GM18499 (cell line): ENCODE data around the gene RNF224.

Experiments
- ATAC-seq: cut with Tn5 transposase; IDR thresholded peaks from one replicate; pipeline ENCODE4 v1.9.1; 2021; ENCODE audit warnings: moderate number of reproducible peaks; ENCODE audit not compliant: insufficient read depth, unreplicated experiment

Gene RNF224

DNA sequence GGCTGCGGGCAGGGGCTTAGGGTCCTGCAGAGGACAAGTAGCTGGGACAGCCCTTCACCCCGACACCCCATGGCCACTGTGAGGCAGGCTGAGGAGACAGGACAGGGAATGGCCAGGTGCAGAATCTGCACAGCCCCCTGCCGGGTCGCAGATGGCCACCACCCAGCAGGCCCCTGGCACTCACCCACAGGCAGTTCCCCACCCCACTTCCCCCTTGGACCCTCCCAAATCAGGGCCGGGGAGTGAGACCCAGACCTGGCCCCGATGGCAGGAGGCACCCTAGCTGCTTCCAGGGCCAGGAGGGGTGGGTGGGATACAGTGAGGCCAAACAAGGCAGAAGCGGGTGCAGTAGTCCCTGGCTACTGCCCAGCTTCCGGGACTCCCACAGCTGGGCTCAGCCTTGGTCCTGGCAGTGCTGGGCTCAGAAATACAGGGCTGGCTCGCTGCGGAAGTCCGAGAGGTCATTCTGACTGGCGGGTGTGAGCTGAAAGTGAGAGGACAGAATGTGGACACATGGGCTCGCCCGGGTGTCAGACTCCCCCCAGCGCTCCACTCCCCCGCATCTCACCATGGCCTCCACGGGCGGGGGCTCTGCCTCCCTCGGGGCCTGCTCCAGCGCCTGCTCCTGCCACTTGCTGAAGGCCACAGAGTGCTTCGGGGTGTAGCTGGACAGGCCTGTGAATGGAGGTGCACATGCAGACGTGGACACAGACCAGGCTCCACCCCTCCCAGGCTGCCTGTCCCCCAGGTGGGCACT, 35.4 kb upstream of the RNF224 start:
- ATAC-seq = no peak

DNA sequence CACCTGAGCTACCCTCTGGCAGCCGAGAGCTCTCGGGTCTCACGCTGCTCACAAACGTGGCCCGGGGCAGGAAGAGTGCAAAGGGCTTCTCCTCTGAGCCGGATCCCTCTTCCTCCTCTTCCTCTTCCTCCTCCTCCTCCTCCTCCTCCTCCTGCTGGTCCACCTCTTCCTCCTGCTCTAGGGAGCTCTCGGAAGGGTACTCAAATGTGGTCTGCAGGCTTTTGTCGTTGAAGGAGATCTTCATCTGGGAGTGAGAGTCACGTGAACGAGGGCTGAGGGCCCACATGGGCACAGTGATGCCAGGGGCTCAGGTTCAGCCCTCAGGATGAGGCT, 34.9 kb upstream of the RNF224 start:
- no peak for ATAC-seq

DNA sequence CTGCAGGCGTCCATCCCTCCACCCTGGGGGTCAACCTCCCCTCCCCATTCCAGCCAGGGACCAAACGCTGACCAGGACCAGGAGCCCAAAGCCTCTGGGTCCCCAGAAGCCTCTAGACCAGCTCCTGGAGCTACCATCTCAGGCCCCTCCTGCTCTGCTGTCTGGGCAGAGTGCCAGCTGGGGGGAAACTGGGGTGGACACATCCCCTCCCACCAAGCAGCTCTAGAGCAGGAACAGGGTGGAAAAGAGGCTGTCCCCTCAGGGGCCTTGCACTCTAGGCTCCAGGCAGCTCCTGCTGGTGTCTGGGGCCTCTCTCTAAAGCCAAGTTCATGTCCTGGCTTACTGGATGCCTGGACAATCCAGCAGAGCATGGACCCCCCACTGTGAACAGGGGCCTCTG, 34.4 kb upstream of the RNF224 start:
- ATAC-seq = no peak

DNA sequence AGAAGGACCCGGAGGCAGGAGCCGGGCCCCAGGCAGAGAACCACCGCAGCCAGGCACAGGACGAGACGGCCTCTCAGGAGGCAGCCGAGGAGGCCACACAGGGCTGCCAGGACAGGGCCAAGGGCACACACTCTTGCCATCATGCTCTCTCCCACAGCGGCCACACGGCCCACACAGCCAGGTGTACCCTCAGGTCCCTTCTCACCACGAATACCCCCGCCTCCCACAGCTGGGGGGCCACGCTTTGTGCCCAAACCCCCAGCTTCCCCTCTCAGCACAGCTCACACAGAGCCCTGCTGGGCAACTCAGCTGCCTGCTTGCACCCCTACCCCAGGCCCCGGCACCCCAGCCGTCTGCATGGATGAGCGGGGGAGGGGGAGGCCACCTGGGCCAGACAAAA, 33.5 kb upstream of the RNF224 start:
- ATAC-seq = no peak

DNA sequence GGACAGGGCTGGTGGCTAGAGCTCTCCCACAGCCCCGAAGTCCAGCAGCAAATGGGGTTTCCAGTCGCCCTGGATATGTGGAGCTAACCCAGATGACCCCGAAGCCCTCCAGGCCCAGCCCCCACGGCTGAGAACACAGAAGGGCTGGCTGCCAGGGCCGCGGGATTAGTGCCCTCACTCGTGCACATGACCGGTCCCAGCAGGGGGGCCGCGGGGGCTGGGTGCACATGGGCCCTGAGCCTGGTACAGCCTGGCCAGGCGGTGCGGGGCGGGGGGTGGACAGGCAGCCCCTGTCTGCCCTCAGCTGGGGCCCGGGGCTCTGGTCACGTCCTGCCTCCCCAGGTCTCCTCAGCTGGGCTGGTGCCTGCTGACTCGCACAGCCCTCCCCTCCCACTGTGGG, 32.9 kb upstream of the RNF224 start:
- no peak for ATAC-seq

DNA sequence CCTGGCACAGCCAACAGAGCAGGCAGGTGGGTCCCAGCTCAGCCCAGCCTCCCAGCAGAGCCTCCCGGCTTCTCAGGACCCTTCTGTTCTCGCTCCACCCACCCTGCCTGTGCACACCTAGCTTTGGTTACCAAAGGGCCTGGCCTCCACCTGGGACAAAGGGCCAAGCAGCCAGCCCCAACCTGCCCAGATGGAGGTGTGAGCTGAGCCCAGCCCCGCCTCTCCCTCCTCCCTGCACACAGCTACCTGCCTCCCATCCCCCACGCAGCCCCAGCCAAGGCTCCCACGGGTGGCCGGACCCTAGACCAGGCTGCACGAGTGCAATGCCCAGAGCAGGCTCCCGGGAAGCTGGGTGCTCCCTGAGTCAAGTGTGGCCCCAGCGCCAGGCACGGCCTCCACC, 32.4 kb upstream of the RNF224 start:
- ATAC-seq = no peak

DNA sequence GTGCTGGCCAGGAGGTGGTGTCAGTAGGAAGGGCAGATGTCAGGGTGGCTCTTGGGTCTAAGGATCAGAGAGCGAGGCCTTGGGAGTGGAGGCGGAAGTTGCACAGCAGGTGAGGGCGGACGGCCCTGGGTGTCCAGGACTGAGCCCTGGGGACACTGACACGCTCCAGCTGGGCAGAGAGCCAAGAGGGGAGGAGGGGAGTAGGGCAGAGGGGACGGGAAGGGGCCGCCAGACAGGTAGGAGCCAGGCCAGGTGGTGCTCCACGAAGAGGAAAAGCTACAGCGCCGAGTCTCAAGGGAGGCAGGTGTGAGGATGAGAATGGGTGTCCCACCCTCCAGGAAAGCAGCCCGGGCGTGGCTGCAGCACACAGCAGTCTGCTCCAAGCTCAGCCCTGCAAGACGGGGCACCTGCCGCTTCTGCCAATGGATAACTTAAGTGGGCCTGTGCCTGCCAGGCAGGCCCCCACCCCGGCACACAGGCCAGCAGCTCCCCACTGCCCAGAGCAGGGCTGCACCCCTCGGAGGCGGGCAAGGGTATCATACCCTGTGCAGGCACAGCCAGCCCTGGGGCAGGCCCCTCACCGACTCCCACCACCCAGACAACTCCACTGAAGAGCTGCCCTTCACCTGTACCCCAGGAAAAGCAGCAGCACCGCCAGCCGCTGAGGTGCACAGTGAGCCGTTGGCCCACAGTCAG, 31.6 kb upstream of the RNF224 start:
- ATAC-seq = no peak

DNA sequence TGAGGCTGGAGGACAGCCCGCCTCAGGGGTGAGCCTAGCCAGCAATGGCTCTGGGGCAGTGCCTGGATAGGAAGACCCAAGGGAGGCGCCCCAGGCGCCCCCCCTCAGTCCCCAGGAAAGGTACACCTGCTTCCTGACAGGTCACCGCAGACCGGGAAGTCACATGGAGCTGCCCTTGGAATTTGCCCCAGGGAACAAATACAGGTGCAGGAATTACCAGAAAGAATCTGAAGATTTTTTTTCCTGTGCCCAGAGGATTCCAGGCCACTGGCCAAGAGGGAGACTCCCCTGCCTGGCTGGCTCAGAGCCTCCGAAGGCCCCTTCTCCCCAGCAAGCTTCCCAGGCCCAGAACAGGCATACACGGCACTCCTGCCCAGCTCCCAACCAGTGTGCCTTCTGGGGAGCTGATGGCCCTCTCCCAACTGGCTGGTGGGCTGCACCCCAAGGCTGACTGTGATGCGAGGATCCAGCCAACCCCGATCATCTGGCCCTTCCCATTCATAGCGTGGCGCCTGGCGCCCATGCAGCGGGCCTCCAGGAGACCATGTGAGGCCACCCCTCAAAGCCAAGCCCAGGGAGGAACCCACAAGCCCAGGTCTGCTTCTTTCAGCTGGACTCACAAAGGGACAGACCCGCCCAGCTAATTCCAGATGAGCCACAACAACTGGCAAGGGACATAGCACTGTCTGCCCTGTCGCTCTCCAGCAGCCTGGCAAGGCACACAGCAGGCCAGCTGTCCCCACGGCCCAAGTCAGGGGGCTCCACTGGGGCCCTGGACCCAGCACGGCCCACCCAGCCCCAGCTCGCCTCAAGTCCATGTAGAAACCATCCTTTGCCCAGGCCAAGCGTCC, 29.0 kb upstream of the RNF224 start:
- no peak for ATAC-seq

DNA sequence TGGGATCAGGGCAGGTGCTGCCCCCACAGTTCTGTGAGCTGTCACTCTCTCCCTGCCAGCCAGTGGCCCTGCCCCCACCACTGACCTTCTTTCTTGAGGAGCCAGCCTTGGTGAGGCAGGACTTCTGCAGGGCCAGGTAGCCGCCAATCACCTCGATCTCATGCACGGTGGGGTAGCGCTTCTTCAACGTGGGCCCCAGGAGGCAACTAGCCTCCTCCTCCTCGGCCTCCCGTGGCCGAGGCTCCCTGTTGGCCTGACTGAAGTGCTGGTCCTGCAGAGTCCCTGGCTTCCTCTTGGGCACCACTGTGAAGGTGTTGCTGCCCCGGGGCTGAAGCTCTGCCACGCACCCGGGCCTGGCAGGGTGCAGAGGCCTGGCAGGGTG, 28.4 kb upstream of the RNF224 start:
- no peak for ATAC-seq

DNA sequence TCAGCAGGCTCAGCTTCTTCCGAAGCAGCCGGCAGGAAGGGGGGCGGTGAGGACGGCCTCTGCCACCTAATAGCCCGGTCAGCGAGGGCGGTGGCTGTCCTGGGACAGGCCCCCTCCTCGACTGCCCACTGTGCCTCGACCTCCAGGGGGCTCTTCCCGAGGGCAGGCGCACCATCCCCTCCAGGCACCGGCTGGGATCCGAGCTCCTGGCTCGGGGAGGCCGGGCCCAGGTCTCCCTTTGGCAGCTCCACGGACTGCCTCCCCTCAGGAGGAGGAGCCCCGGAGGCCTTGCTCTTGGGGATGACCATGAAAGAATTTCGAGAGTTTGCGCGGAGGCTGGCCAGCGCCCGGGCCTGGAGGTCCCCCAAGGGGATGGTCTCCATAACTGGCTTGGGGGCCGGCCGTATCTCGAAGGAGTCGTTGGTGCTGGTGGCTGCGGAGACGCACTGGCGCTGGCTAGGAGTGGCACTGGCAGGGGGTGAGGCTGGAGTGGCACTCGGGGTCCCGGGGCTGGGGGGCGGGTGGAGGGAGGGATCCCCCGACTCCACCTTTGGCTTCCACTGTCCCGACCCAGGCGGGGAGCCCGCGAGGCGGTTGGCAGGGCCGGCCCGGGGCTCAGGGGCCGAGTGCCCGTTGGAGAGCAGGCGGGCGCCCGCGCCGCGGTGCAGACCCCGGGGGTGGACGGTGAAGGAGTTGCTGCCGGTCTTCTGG, 27.7 kb upstream of the RNF224 start:
- no peak for ATAC-seq

DNA sequence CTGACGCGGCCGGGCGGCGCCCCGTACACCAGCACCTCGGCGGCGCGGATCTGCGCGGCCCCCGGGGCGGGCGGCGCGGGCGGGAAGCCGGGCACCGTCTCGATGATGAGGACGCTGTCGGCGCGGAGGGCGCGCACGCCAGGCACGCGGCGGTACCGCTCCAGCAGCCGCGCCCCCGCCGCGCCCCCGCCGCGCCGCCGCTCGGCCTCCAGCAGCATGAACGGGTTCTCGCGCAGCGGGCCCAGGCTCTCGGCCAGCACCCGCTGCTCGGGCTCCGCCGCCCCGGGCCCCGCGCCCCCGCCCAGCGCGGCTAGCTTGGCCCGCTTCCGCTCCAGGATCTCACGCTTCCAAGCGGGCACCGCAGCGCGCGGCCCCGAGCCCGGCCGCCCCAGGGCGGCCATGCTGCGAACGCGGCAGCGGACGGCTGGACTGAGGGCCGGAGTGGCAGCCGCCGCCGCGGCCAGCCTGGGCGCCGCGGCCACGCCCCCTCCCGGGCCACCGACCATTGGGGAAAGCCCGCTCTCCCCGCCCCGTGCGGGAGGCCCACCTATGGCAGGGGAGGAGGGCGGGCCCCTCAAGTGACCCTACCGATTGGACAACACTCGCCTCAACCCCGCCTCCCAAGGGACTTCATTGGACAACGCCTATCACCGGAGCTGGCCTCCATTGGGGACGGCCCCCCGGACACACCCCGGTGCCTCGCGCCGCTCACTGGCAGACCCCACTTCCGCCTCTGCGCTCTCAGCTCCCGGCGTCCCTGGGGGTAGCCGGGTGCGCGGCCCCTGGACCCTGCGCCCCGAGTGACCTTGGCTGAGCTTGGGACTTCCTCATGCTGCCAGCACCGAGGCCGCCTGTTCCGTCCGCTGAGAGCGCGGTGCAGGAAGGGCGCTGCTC, 26.7 kb upstream of the RNF224 start, which contains the start of gene TPRN:
TPRN (minus strand) TSS at position 431 of the 894 bp plus-strand sequence; CDS start at position 401, 30 bp downstream.
- ATAC-seq = peak; percentile 82

DNA sequence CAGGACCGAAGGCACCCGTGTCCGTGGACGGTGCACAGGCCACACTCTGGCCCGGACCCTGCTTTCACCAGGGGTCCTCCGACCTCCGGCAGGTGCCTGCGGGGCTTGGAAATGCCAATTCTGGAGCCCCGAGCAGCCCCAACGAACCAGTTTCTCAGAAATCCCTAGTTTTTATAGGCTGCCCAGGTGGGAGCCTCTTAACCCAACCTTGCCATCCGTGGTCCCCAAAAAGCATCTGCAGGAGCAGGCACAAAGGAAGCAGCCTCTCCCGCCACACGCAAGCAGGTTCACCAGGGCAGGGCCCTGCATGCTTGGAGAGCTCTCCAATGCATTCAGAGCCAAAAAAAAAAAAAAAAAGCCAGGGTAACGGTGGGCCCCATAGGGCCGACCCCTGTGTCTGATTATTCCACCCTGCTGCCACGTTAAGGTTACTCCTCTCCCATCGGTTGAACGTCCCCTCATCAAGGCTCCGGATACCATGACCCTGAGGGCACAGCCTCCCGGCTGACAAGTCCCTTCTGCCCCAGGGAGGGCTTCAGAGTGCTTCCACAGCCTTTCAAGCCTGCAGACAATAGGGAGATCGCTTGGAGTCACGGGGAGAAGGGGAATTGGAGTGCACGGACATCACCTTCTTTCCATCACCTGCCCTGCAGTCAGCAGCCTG, 26.0 kb upstream of the RNF224 start:
- no peak for ATAC-seq

DNA sequence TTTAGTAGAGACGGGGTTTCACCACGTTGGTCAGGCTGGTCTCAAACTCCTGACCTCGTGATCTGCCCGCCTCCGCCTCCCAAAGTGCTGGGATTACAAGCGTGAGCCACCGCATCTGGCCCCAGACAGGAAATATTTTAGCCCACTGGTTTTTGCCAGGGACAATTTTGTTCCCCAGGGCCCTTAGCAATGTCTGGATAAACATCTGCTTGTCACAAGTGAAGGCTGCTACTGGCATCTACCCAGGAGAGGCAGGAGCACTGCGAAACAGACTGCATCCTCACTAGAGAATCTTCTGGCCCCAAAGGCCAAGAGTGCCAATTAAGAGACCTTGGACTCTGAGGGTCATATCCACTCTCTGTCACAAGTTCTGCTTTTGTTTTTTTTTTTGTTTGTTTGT, 24.3 kb upstream of the RNF224 start:
- ATAC-seq = no peak

DNA sequence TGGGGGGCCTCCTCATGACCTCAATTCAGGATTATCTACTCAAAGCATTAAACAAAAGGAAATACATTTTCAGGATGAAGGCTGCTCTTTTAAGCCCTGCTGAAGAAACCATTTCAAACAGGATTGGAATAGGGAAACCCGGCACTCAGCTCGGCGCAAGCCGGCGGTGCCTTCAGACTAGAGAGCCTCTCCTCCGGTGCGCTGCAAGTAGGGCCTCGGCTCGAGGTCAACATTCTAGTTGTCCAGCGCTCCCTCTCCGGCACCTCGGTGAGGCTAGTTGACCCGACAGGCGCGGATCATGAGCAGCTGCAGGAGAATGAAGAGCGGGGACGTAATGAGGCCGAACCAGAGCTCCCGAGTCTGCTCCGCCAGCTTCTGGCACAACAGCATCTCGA, 22.6 kb upstream of the RNF224 start:
- ATAC-seq = no peak

DNA sequence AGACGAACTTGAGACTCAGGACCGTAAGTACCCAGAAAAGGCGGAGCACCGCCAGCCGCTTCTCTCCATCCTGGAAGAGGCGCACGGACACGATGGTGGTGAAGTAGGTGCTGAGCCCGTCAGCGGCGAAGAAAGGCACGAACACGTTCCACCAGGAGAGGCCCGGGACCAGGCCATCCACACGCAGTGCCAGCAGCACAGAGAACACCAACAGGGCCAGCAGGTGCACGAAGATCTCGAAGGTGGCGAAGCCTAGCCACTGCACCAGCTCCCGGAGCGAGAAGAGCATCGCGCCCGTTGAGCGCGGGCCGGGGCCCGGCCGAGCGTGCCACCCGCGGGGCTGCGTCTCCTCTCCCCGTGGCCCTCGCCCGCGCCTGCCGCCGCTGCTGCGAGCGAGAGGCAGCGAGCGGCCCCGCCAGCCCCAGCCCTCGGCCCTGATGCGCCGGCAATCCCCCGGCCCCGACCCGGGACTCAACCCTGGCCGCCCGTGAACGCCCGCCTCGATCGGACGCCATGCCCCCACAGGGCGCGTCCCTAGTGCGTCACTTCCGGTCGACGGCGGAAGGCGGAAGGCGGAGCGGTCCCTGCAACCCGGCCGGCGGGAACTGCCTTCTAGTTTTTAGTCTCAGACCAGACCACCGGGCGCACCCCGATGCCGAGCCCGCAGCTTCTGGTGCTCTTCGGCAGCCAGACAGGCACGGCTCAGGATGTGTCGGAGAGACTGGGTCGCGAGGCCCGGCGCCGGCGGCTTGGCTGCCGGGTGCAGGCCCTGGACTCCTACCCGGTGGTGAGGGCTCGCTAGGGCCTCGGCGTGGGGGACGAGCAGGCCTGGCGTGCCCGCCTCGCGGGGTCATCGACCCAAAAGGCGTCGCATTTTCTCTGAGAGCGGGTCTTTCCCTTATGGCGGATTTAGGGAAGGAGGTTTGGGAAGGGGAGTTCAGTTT, 21.9 kb upstream of the RNF224 start, which contains the start of the genes NDOR1 and TMEM203:
NDOR1 (plus strand) TSS at position 575 of the 944 bp plus-strand sequence; CDS start at position 653, 78 bp downstream.
TMEM203 (minus strand) TSS at position 523 of the 944 bp plus-strand sequence; CDS start at position 289, 234 bp downstream.
- ATAC-seq = no peak

DNA sequence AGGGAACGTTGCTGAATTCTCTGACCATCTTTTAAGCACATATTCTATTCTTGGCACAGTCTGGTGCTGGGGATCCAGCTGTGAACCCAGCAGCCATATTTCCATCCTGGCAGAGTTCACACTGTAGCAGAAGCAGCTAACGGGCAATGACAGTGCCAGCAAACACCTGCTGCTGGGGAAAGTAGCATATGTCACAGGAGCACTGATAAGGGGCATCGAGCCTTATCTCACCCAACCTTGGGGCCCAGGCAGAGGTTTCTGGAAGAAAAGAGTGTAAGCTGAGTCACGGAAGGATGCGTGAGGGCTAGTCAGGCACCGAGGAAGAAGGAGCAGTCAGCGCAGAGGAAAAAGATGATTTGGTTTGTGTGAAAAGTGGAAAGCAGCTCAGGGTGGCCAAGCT, 20.7 kb upstream of the RNF224 start:
- no peak for ATAC-seq

DNA sequence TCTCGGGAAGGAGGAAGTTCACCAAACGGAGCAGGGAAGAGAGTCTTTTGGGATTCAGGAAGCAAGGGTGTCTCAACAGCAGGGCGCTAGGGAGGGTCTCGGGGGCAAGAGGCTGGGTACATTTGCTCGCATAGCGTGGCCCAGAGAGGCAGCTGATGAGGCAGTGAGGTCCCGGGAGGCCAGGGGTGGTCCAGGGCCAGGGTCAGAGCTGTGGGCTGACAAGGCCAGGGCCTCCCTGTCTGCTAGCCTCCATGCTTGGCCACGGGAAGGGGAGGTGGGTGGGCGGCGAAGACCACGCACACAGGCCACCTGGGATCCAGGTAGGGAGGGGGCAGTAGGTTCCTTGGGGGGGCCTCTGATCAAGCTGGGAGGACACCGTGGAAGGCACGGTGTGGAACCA, 15.8 kb upstream of the RNF224 start:
- no peak for ATAC-seq

DNA sequence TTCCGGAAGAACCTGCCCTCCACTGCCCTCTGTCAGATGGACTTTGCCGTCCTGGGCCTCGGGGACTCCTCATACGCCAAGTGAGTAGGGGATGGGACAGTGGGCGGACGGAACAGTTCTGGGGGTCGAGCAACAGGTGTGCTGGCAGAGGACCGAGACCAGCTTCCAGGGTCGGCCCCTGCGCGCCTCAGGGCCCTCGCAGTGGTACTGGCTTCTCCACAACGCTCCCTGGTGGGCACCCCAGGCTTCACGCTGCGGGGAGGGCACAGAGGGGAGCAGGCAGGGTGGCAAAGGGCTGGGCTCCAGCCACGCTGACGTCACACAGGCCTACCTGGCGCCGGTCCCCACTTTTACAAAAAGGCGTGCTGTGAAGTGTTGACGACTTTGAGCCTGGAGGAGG, 14.8 kb upstream of the RNF224 start:
- ATAC-seq = no peak
